VCaP (cell line): Measurements from ENCODE around the gene IL1RL1.

Source experiments
- H3K27ac ChIP-seq: fragments of 450-650 bp; 2 replicates; pipeline ENCODE4 v1.5.1; 2017
- CTCF ChIP-seq: fragments of 450-650 bp; conservative IDR thresholded peaks from 2 replicates; pipeline ENCODE4 v1.5.1; 2017; ENCODE audit warnings: mild to moderate bottlenecking, moderate library complexity

IL1RL1 gene

GRCh38 chr2:102271844-102272243 lies 39.5 kb upstream of the IL1RL1 start:
- TF ChIP-seq CTCF: no peak
- H3K27ac ChIP-seq: no peak overlapping the region

GRCh38 chr2:102273619-102274211 lies 37.6 kb upstream of the IL1RL1 start:
- H3K27ac ChIP-seq: peak overlapping the region; percentile 19; the same call in 1 of the 2 replicates
- no peak for TF ChIP-seq CTCF

GRCh38 chr2:102276549-102277201 lies 34.7 kb upstream of the IL1RL1 start:
- H3K27ac ChIP-seq: no peak overlapping the region
- TF ChIP-seq CTCF: no peak

GRCh38 chr2:102277202-102277700 lies 34.1 kb upstream of the IL1RL1 start:
- no peak for TF ChIP-seq CTCF
- H3K27ac ChIP-seq: no peak overlapping the region

- TF ChIP-seq CTCF: no peak
- H3K27ac ChIP-seq: no peak overlapping the region
Measured at GRCh38 chr2:102278720-102279390, 32.5 kb upstream of the IL1RL1 start.

GRCh38 chr2:102279391-102279735 lies 32.0 kb upstream of the IL1RL1 start:
- TF ChIP-seq CTCF: no peak
- H3K27ac ChIP-seq: no peak overlapping the region

GRCh38 chr2:102282678-102283091 lies 28.7 kb upstream of the IL1RL1 start:
- no peak for TF ChIP-seq CTCF
- no peak overlapping the region for H3K27ac ChIP-seq
